Activated T-cell treated with anti-CD3 and anti-CD28 coated beads, Interleukin-2, amount 50 U/mL, for 72 hours (primary cell): Measurements from ENCODE around the gene RASGEF1C. TPM values are rescaled to one million over a fixed set of nuclear protein-coding genes. Genes with fewer than 3 reads are reported as not detected.

Experiments used
- ATAC-seq, 2 donors: fragments of 150-1000 bp; cut with Tn5 transposase; replicated peaks in 1 of 2; 2 replicates each; pipeline ENCODE4 v1.10.0; 2021; ENCODE audit warnings: moderate library complexity in 2 of 2, mild to moderate bottlenecking in 1 of 2
- DNase-seq, 2 donors: peaks; one replicate each; pipeline ENCODE4 v3.0.0; 2021 to 2022; ENCODE audit warnings: mixed read lengths in 1 of 2
- H3K27ac Mint-ChIP-seq: one replicate; pipeline ENCODE4 v1.8.0; 2022; ENCODE audit warnings: mild to moderate bottlenecking, moderate library complexity, mixed read lengths
- H3K27me3 Mint-ChIP-seq: one replicate; pipeline ENCODE4 v1.8.0; 2022; ENCODE audit warnings: low read depth, mixed read lengths
- H3K36me3 Mint-ChIP-seq, 2 donors: one replicate each; pipeline ENCODE4 v1.8.0; 2022; ENCODE audit warnings: mixed read lengths in 2 of 2, mild to moderate bottlenecking in 1 of 2; ENCODE audit not compliant: insufficient read depth in 2 of 2
- H3K4me1 Mint-ChIP-seq: one replicate; pipeline ENCODE4 v1.8.0; 2022; ENCODE audit warnings: low read depth, mixed read lengths
- H3K4me3 Mint-ChIP-seq, 2 donors: one replicate each; pipeline ENCODE4 v1.8.0; 2022; ENCODE audit warnings: mild to moderate bottlenecking in 2 of 2, mixed read lengths in 2 of 2, moderate library complexity in 2 of 2
- H3K9me3 Mint-ChIP-seq, 2 donors: one replicate each; pipeline ENCODE4 v1.8.0; 2022; ENCODE audit warnings: mixed read lengths in 2 of 2
- total RNA-seq, 2 donors: library from RNA; stranded (reverse); gene quantifications; one replicate each; pipeline ENCODE4 v1.2.3, GENCODE V29; 2022

Gene RASGEF1C
- total RNA-seq, 2 donors from 2014 or later: not detected

- peaks cover 3 to 6% of the 10 kb centered on the region in 2 donors for H3K36me3 Mint-ChIP-seq
- H3K9me3 Mint-ChIP-seq: peaks cover 0 to 1% of the 10 kb centered on the region in 2 donors
- peak in 1 of 2 donors; percentile 19 for DNase-seq
- H3K27me3 Mint-ChIP-seq: no peaks in the 10 kb centered on the region
- H3K27ac Mint-ChIP-seq: no peak overlapping the region
- peaks cover 42% of the 10 kb centered on the region for H3K4me1 Mint-ChIP-seq
- peak overlapping the region; percentile 90 to 92 for H3K4me3 Mint-ChIP-seq
- peak; percentile 21 to 42 for ATAC-seq
Observed at GRCh38 chr5:180070756-180071530, 138.1 kb downstream of the RASGEF1C start.

GRCh38 chr5:180069589-180070247 lies 139.3 kb downstream of the RASGEF1C start:
- peak overlapping the region; percentile 90 to 92 for H3K4me3 Mint-ChIP-seq
- peaks cover 3 to 6% of the 10 kb centered on the region in 2 donors for H3K36me3 Mint-ChIP-seq
- DNase-seq (no peak), ATAC-seq (no peak)
- H3K4me1 Mint-ChIP-seq: peaks cover 42% of the 10 kb centered on the region
- peaks cover 0 to 1% of the 10 kb centered on the region in 2 donors for H3K9me3 Mint-ChIP-seq
- no peak overlapping the region for H3K27ac Mint-ChIP-seq
- H3K27me3 Mint-ChIP-seq: no peaks in the 10 kb centered on the region

GRCh38 chr5:180068519-180069090 lies 140.4 kb downstream of the RASGEF1C start:
- H3K9me3 Mint-ChIP-seq: peaks cover 0 to 1% of the 10 kb centered on the region in 2 donors

GRCh38 chr5:180067986-180068385 lies 141.0 kb downstream of the RASGEF1C start:
- peaks cover 41% of the 10 kb centered on the region for H3K4me1 Mint-ChIP-seq
- H3K36me3 Mint-ChIP-seq: peaks cover 2 to 4% of the 10 kb centered on the region in 2 donors
- peaks cover 0 to 1% of the 10 kb centered on the region in 2 donors for H3K9me3 Mint-ChIP-seq
- DNase-seq (no peak), ATAC-seq (no peak)
- H3K27ac Mint-ChIP-seq: no peak overlapping the region
- no peak overlapping the region for H3K4me3 Mint-ChIP-seq
- no peaks in the 10 kb centered on the region for H3K27me3 Mint-ChIP-seq

More at GRCh38 chr5:180068519-180069090, 140.4 kb downstream of the RASGEF1C start:
- DNase-seq: no peak
- H3K36me3 Mint-ChIP-seq: peaks cover 2 to 6% of the 10 kb centered on the region in 2 donors
- H3K27me3 Mint-ChIP-seq: no peaks in the 10 kb centered on the region
- no peak for ATAC-seq
- no peak overlapping the region for H3K4me3 Mint-ChIP-seq
- H3K4me1 Mint-ChIP-seq: peaks cover 42% of the 10 kb centered on the region
- no peak overlapping the region for H3K27ac Mint-ChIP-seq

- H3K36me3 Mint-ChIP-seq: no peaks in the 10 kb centered on the region
- H3K4me3 Mint-ChIP-seq: no peak overlapping the region
- H3K4me1 Mint-ChIP-seq: no peaks in the 10 kb centered on the region
- ATAC-seq: no peak
- no peak overlapping the region for H3K27ac Mint-ChIP-seq
- H3K9me3 Mint-ChIP-seq: no peaks in the 10 kb centered on the region
- no peak for DNase-seq
- H3K27me3 Mint-ChIP-seq: no peaks in the 10 kb centered on the region
Observed at GRCh38 chr5:180060192-180060591, 148.8 kb downstream of the RASGEF1C start.

DNA sequence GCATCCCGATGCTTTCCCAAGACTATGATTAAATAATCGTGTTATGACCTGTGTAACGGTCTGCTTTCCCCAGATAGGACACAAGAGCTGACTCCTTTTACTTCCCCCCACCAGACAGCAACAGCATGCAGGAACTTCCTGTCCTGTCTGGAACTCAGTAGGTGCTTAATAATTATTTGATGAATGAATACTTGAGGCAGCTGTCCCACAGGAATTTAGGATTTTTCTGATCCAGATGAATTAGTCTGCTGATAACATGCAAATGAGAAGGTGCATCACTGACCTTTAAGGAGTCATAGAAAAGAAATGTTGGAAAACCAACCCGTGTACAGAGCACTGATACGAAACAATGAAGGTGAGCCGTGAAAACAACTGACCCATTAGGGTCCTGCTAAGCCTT lies 149.7 kb downstream of the RASGEF1C start:
- no peak for DNase-seq
- no peak for ATAC-seq
- Mint-ChIP-seq H3K4me3 (no peak overlapping the region), H3K36me3 (no peaks in the 10 kb centered on the region), H3K9me3 (no peaks in the 10 kb centered on the region), H3K4me1 (no peaks in the 10 kb centered on the region), H3K27me3 (no peaks in the 10 kb centered on the region), H3K27ac (no peak overlapping the region)

GRCh38 chr5:180056153-180056552 lies 152.9 kb downstream of the RASGEF1C start:
- DNase-seq: no peak
- Mint-ChIP-seq H3K27ac (no peak overlapping the region), H3K9me3 (no peaks in the 10 kb centered on the region), H3K36me3 (no peaks in the 10 kb centered on the region), H3K27me3 (no peaks in the 10 kb centered on the region), H3K4me3 (no peak overlapping the region), H3K4me1 (peaks cover 6% of the 10 kb centered on the region)
- no peak for ATAC-seq

GRCh38 chr5:180054226-180054625 lies 154.8 kb downstream of the RASGEF1C start:
- Mint-ChIP-seq H3K36me3 (no peaks in the 10 kb centered on the region), H3K27ac (no peak overlapping the region), H3K9me3 (no peaks in the 10 kb centered on the region), H3K4me1 (peaks cover 6% of the 10 kb centered on the region), H3K4me3 (no peak overlapping the region), H3K27me3 (no peaks in the 10 kb centered on the region)
- no peak for DNase-seq
- ATAC-seq: no peak

- Mint-ChIP-seq H3K27me3 (no peaks in the 10 kb centered on the region), H3K27ac (peak overlapping the region; percentile 20), H3K4me3 (no peak overlapping the region), H3K36me3 (no peaks in the 10 kb centered on the region), H3K4me1 (peaks cover 6% of the 10 kb centered on the region), H3K9me3 (no peaks in the 10 kb centered on the region)
- no peak for ATAC-seq
- DNase-seq: no peak
Observed at GRCh38 chr5:180053061-180053602, 155.9 kb downstream of the RASGEF1C start.

DNA sequence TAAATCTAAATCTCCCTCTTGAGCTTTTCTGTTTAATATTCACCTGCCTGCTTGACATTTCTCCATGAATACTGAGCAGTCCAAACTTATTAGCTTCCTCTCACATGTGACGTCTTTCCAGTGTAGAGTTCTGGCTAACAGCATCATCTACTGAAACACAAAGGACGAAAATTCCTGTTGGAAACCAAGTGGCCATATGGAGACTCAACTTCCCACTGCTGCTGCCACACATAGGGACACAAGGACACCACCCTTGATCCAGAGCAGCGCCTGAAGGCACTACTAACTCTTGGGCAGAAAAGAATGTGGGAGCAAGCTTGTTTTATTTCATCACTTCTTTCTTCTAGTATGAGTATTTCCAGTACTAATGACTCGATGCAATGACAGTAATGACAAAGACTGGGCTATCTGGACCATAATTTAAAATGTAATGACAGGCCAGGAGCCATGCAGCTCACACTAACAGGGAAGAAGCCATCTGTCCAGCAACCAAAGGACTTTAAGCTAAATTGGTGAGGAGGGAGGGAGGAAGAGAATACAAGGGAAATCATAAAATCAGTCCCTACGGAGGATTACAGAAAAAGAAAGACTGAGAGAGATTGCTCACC lies 156.7 kb downstream of the RASGEF1C start:
- H3K27me3 Mint-ChIP-seq: no peaks in the 10 kb centered on the region
- H3K4me3 Mint-ChIP-seq: no peak overlapping the region
- peak overlapping the region; percentile 1 for H3K27ac Mint-ChIP-seq
- peaks cover 6% of the 10 kb centered on the region for H3K4me1 Mint-ChIP-seq
- DNase-seq (no peak), ATAC-seq (peak; percentile 18 to 64)
- H3K9me3 Mint-ChIP-seq: no peaks in the 10 kb centered on the region
- H3K36me3 Mint-ChIP-seq: no peaks in the 10 kb centered on the region
